Measurements from ENCODE around the gene ERC1. TPM values are rescaled to one million over a fixed set of nuclear protein-coding genes. Genes with fewer than 3 reads are reported as not detected.

The ERC1 gene
- total and polyA plus RNA-seq, 9 of the 15 experiments (the other 6 are each of a cell fraction or from before 2014, with no cell fraction given) = 0.74 to 11.8 (median 4.8) TPM

DNA sequence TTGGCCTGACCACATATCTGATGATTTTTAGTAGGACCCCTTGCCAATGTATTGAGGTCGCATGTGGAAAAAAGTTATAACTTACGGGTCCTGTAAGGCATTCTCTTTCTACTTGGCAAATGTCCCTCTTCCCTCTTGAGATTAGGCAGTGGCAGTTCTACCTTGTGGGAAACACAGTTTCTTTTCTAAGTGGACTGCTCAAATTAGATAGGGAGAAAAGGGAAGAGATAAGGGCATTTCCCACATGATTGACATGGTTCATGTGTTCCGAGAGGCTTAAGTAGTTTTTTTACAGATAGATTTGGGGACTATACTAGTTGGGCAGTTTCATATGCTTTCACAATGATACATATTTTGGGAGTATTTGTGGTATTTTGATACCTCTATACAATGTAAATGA is 448.7 kb downstream of the ERC1 start (continued):
- TF ChIP-seq, protein P1, sequence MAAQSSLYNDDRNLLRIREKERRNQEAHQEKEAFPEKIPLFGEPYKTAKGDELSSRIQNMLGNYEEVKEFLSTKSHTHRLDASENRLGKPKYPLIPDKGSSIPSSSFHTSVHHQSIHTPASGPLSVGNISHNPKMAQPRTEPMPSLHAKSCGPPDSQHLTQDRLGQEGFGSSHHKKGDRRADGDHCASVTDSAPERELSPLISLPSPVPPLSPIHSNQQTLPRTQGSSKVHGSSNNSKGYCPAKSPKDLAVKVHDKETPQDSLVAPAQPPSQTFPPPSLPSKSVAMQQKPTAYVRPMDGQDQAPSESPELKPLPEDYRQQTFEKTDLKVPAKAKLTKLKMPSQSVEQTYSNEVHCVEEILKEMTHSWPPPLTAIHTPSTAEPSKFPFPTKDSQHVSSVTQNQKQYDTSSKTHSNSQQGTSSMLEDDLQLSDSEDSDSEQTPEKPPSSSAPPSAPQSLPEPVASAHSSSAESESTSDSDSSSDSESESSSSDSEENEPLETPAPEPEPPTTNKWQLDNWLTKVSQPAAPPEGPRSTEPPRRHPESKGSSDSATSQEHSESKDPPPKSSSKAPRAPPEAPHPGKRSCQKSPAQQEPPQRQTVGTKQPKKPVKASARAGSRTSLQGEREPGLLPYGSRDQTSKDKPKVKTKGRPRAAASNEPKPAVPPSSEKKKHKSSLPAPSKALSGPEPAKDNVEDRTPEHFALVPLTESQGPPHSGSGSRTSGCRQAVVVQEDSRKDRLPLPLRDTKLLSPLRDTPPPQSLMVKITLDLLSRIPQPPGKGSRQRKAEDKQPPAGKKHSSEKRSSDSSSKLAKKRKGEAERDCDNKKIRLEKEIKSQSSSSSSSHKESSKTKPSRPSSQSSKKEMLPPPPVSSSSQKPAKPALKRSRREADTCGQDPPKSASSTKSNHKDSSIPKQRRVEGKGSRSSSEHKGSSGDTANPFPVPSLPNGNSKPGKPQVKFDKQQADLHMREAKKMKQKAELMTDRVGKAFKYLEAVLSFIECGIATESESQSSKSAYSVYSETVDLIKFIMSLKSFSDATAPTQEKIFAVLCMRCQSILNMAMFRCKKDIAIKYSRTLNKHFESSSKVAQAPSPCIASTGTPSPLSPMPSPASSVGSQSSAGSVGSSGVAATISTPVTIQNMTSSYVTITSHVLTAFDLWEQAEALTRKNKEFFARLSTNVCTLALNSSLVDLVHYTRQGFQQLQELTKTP (IDR thresholded peaks at IDR 0.05; ENCODE audit: low read depth in 1 of 2, partially characterized antibody in 2 of 2) = peak in 1 of 2 experiments; percentile 47
- TF ChIP-seq ATF1 (CRISPR knock-in tag; IDR thresholded peaks at IDR 0.05) (no peak), ATF1 (tag; IDR thresholded peaks at IDR 0.05) (no peak), PHTF2 (CRISPR knock-in tag; IDR thresholded peaks at IDR 0.05) (no peak), ELF4 (CRISPR knock-in tag; IDR thresholded peaks at IDR 0.05) (no peak), NCOR1 (IDR thresholded peaks at IDR 0.05) (peak; percentile 79), SMARCE1 (IDR thresholded peaks at IDR 0.05) (peak; percentile 85), CHD2 (IDR thresholded peaks at IDR 0.05; ENCODE audit: low read depth, low read length) (no peak), ESRRA (IDR thresholded peaks at IDR 0.05; ENCODE audit: borderline replicate concordance, low read depth) (peak; percentile 49; the same call in 1 of the 2 replicates), GATAD2B (IDR thresholded peaks at IDR 0.05; ENCODE audit: borderline replicate concordance) (peak; percentile 72), MTA2 (IDR thresholded peaks at IDR 0.05; ENCODE audit: low read depth) (peak; percentile 77), ZNF780A (CRISPR knock-in tag; IDR thresholded peaks at IDR 0.05) (no peak), ZNF384 (IDR thresholded peaks at IDR 0.05; ENCODE audit: low read depth, low read length) (peak; percentile 66), NRF1 (conservative IDR thresholded peaks at IDR 0.05 in 1 of 2, IDR thresholded peaks at IDR 0.05 in 1 of 2) (no peak), CBFA2T3 (IDR thresholded peaks at IDR 0.05) (peak; percentile 90), SMARCA4 (IDR thresholded peaks at IDR 0.05) (peak; percentile 93), DPF2 (IDR thresholded peaks at IDR 0.05) (peak; percentile 94), YY1 (IDR thresholded peaks at IDR 0.05; ENCODE audit: borderline replicate concordance in 1 of 3, control insufficient read depth in 1 of 3, extremely low read depth in 1 of 3, insufficient read depth in 3 of 3, insufficient read length in 1 of 3, insufficient replicate concordance in 2 of 3, low read depth in 1 of 3, low read length in 2 of 3) (no peak), ARID2 (IDR thresholded peaks at IDR 0.05) (no peak)
- TF ChIP-seq, protein P2, sequence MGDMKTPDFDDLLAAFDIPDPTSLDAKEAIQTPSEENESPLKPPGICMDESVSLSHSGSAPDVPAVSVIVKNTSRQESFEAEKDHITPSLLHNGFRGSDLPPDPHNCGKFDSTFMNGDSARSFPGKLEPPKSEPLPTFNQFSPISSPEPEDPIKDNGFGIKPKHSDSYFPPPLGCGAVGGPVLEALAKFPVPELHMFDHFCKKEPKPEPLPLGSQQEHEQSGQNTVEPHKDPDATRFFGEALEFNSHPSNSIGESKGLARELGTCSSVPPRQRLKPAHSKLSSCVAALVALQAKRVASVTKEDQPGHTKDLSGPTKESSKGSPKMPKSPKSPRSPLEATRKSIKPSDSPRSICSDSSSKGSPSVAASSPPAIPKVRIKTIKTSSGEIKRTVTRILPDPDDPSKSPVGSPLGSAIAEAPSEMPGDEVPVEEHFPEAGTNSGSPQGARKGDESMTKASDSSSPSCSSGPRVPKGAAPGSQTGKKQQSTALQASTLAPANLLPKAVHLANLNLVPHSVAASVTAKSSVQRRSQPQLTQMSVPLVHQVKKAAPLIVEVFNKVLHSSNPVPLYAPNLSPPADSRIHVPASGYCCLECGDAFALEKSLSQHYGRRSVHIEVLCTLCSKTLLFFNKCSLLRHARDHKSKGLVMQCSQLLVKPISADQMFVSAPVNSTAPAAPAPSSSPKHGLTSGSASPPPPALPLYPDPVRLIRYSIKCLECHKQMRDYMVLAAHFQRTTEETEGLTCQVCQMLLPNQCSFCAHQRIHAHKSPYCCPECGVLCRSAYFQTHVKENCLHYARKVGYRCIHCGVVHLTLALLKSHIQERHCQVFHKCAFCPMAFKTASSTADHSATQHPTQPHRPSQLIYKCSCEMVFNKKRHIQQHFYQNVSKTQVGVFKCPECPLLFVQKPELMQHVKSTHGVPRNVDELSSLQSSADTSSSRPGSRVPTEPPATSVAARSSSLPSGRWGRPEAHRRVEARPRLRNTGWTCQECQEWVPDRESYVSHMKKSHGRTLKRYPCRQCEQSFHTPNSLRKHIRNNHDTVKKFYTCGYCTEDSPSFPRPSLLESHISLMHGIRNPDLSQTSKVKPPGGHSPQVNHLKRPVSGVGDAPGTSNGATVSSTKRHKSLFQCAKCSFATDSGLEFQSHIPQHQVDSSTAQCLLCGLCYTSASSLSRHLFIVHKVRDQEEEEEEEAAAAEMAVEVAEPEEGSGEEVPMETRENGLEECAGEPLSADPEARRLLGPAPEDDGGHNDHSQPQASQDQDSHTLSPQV (IDR thresholded peaks at IDR 0.05) = no peak
- TF ChIP-seq, protein P3, sequence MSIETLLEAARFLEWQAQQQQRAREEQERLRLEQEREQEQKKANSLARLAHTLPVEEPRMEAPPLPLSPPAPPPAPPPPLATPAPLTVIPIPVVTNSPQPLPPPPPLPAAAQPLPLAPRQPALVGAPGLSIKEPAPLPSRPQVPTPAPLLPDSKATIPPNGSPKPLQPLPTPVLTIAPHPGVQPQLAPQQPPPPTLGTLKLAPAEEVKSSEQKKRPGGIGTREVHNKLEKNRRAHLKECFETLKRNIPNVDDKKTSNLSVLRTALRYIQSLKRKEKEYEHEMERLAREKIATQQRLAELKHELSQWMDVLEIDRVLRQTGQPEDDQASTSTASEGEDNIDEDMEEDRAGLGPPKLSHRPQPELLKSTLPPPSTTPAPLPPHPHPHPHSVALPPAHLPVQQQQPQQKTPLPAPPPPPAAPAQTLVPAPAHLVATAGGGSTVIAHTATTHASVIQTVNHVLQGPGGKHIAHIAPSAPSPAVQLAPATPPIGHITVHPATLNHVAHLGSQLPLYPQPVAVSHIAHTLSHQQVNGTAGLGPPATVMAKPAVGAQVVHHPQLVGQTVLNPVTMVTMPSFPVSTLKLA (conservative IDR thresholded peaks at IDR 0.05) = peak in 1 of 2 experiments; percentile 34; a peak in 1 of 4 replicates

All from K562 (cell line).